Kidney (tissue), 14 donors: ENCODE measurements around the gene FER. TPM values are rescaled to one million over a fixed set of nuclear protein-coding genes. Genes with fewer than 3 reads are reported as not detected.

ENCODE experiments used
- DNase-seq, 5 donors: peaks; one replicate each; pipeline ENCODE4 v3.0.0-alpha.2; 2013 to 2020
- FAIRE-seq: peaks from 2 replicates; lab custom pipeline; 2012; peaks lifted over from hg19 to GRCh38; lab: Jason Lieb, UNC
- H3K27ac ChIP-seq, 2 donors: one replicate each; pipeline ENCODE4 v1.7.0; 2013; ENCODE audit warnings: low read depth in 2 of 2, low read length in 2 of 2, inconsistent platforms in 1 of 2
- H3K27me3 ChIP-seq: one replicate; pipeline ENCODE4 v1.7.1; 2013; ENCODE audit warnings: low read length, inconsistent platforms; ENCODE audit not compliant: control insufficient read depth, insufficient read depth
- H3K36me3 ChIP-seq, 3 donors: one replicate each; pipeline versions ENCODE4 v1.7.0 to v1.7.1; 2013; ENCODE audit warnings: low read length in 3 of 3, control low read depth in 1 of 3, inconsistent platforms in 1 of 3; ENCODE audit not compliant: insufficient read depth in 3 of 3, control insufficient read depth in 2 of 3
- H3K4me1 ChIP-seq, 3 donors: one replicate each; pipeline versions ENCODE4 v1.7.0 to v1.7.1; 2013; ENCODE audit warnings: low read length in 3 of 3, inconsistent platforms in 1 of 3, low read depth in 1 of 3; ENCODE audit not compliant: control insufficient read depth in 2 of 3, insufficient read depth in 2 of 3
- H3K4me3 ChIP-seq, 3 donors: one replicate each; pipeline versions ENCODE4 v1.7.0 to v1.8.1; 2013; ENCODE audit warnings: low read length in 3 of 3, control low read depth in 1 of 3, inconsistent platforms in 1 of 3
- H3K9ac ChIP-seq, 3 donors: one replicate each; pipeline versions ENCODE4 v1.7.0 to v1.7.1; 2013; ENCODE audit warnings: low read length in 3 of 3, control low read depth in 1 of 3, inconsistent platforms in 1 of 3
- H3K9me3 ChIP-seq, 3 donors: one replicate each; pipeline versions ENCODE4 v1.7.0 to v1.7.1; 2013; ENCODE audit warnings: low read length in 3 of 3, control low read depth in 1 of 3, inconsistent platforms in 1 of 3; ENCODE audit not compliant: control insufficient read depth in 2 of 3, insufficient read depth in 1 of 3
- intact Hi-C: fragments of 100-400 bp; cut with DNase I; formaldehyde crosslinking; loops from one replicate; pipeline ENCODE4 v1.11.1; 2022
- polyA plus RNA-seq: library from polyadenylated mRNA; stranded (reverse); fragments of 350-450 nt; fragmentation: Illumina TruSeq; extraction: RNeasy Lipid Tissue Mini Kit (QIAGEN cat#74804); gene quantifications from one replicate; pipeline ENCODE4 v1.2.3, GENCODE V29; 2014; ENCODE audit warnings: low read depth, low replicate concordance; ENCODE audit not compliant: insufficient read depth
- total RNA-seq: library from RNA; stranded (reverse); fragmentation: NEBNext Ultra II Directional; extraction: Animal tissue kit (Norgen Biotek cat#: 25700); gene quantifications from one replicate; pipeline ENCODE4 v1.2.1, GENCODE V29; 2021
- TF ChIP-seq, protein P1 (sequence below): IDR thresholded peaks from 3 replicates; pipeline ENCODE4 v1.5.1; 2012; ENCODE audit warnings: mild to moderate bottlenecking, moderate library complexity, borderline replicate concordance; ENCODE audit not compliant: insufficient read depth; ENCODE audit errors: extremely low read depth
- donor health status: control.
- donor health status: control.
- donor health status: control.
- donor health status: control.
- donor health status: control.
- donor health status: DM: yes; HTN: yes; CAD: no.
- donor health status: Normal renal cell carcinoma (clear cell type).

FER gene
- total and polyA plus RNA-seq, 2 donors from 2014 or later, result 2.1 to 38.2 TPM

DNA sequence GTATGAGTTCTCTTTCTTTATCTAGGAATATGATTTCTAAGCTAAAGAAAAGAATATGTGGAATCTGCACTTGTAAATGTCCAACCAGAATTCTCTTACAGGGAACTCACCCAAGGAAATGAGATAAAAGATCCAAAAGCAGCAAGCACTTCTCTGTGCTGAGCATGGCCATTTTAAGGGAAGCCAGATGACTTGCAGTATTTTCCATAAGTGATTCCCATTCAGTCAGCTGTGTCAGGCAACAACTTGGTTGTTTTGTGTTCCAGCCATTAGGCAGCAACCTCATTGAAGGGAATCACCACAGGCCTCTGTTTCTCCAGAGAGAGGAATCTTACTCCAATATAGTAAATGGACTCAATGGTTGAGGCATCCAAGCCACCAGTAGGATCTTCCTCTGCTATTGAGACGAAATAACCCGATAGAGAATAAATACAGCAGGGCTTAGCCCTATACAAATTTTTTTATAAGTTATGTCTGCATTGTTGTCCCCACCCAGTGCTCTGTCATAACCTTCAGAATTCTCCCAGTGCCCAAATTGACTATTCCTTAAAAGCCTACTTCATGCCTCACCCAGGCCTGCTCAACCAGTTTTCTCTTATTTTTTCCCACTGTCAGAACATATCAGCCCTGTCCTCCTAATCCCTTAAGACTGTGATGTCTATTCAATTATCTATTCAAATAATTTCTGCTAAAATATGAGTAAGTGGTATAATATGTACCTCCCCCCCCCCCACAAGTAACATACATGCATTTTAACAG, 425.5 kb downstream of the FER start:
- no peak overlapping the region for H3K4me3 ChIP-seq
- H3K27ac ChIP-seq, result no peak overlapping the region
- H3K27me3 ChIP-seq, result no peaks in the 10 kb centered on the region
- no peak for FAIRE-seq
- H3K9ac ChIP-seq, result no peak overlapping the region
- no peaks in the 10 kb centered on the region for H3K4me1 ChIP-seq
- intact Hi-C loops, result no loop called here
- DNase-seq, result no peak
- TF ChIP-seq, protein P1, sequence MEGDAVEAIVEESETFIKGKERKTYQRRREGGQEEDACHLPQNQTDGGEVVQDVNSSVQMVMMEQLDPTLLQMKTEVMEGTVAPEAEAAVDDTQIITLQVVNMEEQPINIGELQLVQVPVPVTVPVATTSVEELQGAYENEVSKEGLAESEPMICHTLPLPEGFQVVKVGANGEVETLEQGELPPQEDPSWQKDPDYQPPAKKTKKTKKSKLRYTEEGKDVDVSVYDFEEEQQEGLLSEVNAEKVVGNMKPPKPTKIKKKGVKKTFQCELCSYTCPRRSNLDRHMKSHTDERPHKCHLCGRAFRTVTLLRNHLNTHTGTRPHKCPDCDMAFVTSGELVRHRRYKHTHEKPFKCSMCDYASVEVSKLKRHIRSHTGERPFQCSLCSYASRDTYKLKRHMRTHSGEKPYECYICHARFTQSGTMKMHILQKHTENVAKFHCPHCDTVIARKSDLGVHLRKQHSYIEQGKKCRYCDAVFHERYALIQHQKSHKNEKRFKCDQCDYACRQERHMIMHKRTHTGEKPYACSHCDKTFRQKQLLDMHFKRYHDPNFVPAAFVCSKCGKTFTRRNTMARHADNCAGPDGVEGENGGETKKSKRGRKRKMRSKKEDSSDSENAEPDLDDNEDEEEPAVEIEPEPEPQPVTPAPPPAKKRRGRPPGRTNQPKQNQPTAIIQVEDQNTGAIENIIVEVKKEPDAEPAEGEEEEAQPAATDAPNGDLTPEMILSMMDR, result no peak
- H3K36me3 ChIP-seq, result no peaks in the 10 kb centered on the region
- H3K9me3 ChIP-seq, result no peaks in the 10 kb centered on the region

DNA sequence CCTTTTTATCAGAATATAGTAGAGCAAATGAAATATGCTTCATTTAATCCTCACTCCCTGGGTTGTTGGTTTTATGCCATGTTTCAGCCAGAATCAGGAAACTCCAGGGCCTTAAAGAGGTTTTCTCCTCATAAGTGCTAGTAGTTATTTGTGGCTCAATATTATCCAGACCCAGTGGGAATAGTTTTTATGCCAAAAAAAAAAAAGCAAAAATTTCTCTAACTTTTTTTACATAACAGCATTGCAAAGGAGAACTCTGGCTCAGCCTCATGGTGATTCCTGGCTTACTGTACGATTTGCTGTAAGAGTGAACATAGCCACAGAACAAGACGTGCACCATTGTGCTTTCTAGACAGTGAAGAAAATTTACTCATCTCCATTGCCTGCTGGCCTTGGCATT, 429.5 kb downstream of the FER start:
- H3K9ac ChIP-seq, result no peak overlapping the region
- no peak overlapping the region for H3K4me3 ChIP-seq
- no peaks in the 10 kb centered on the region for H3K36me3 ChIP-seq
- H3K9me3 ChIP-seq, result no peaks in the 10 kb centered on the region
- FAIRE-seq, result no peak
- no peak overlapping the region for H3K27ac ChIP-seq
- no peaks in the 10 kb centered on the region for H3K27me3 ChIP-seq
- no peak for DNase-seq
- intact Hi-C loops, result no loop called here
- no peaks in the 10 kb centered on the region for H3K4me1 ChIP-seq
- TF ChIP-seq, protein P1, result no peak

DNA sequence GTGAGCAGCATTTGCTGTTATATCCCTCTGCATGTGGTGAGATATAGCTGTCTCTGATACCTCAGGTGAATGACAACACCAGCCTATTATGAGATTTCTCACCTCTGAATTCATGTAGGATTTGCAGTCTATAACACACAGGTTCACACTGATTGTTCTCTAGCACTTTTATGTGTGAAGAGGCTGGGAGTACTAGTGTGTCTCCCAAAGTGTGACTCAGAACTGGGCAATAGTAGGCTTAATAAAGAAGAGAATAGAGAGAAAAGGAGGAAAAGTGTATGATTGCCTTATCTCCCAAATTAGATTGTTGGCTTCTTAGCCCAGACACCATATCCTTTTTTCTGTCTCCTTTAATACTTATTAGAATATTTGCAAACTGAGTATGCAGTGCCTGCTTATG, 430.1 kb downstream of the FER start:
- no peak overlapping the region for H3K4me3 ChIP-seq
- H3K4me1 ChIP-seq, result no peaks in the 10 kb centered on the region
- TF ChIP-seq, protein P1, result no peak
- DNase-seq, result no peak
- H3K36me3 ChIP-seq, result no peaks in the 10 kb centered on the region
- intact Hi-C loops, result no loop called here
- FAIRE-seq, result no peak
- H3K27me3 ChIP-seq, result no peaks in the 10 kb centered on the region
- no peak overlapping the region for H3K27ac ChIP-seq
- no peaks in the 10 kb centered on the region for H3K9me3 ChIP-seq
- H3K9ac ChIP-seq, result no peak overlapping the region
